Neural cell (in vitro differentiated cells): ENCODE data around the gene FAM107B. TPM values are rescaled to one million over a fixed set of nuclear protein-coding genes. Genes with fewer than 3 reads are reported as not detected.

Source experiments
- H2AFZ ChIP-seq: fragments of 200-600, 300-800 bp; sonication (generic), shearing (Covaris generic); 2 replicates; pipeline ENCODE4 v1.6.0; 2014; ENCODE audit warnings: low read depth, mild to moderate bottlenecking, antibody characterized with exemption, low read length, moderate library complexity
- H3F3A ChIP-seq: fragments of 200-600 bp; shearing (Covaris generic); 2 replicates; pipeline ENCODE4 v1.6.1; 2016; ENCODE audit warnings: mild to moderate bottlenecking, moderate library complexity, mixed read lengths, antibody characterized with exemption, low read length; ENCODE audit not compliant: insufficient read depth, poor library complexity, severe bottlenecking
- H3K27ac ChIP-seq: fragments of 200-600, 300-800 bp; sonication (generic), shearing (Covaris generic); 2 replicates; pipeline ENCODE4 v1.5.1; 2014; ENCODE audit warnings: mild to moderate bottlenecking, low read length, moderate library complexity
- H3K27me3 ChIP-seq: fragments of 300-800, 200-600 bp; sonication (generic), shearing (Covaris generic); 2 replicates; pipeline ENCODE4 v1.6.0; 2014; ENCODE audit warnings: mild to moderate bottlenecking, low read depth, low read length, moderate library complexity; ENCODE audit not compliant: insufficient read depth
- H3K36me3 ChIP-seq: fragments of 300-800, 200-600 bp; sonication (generic), shearing (Covaris generic); 2 replicates; pipeline ENCODE4 v1.5.1; 2014; ENCODE audit warnings: mild to moderate bottlenecking, antibody characterized with exemption, low read length, moderate library complexity; ENCODE audit not compliant: insufficient read depth
- H3K4me2 ChIP-seq: fragments of 300-800, 200-600 bp; sonication (generic), shearing (Covaris generic); 2 replicates; pipeline ENCODE4 v1.6.0; 2014; ENCODE audit warnings: mild to moderate bottlenecking, low read length
- H3K4me3 ChIP-seq: fragments of 300-800, 200-600 bp; sonication (generic), shearing (Covaris generic); 2 replicates; pipeline ENCODE4 v1.5.1; 2014; ENCODE audit warnings: mild to moderate bottlenecking, low read length, moderate library complexity
- H3K79me2 ChIP-seq: fragments of 200-600 bp; shearing (Covaris generic); replicated peaks from 2 replicates; pipeline ENCODE4 v1.6.0; 2014; ENCODE audit warnings: mild to moderate bottlenecking, low read length, moderate library complexity; ENCODE audit not compliant: insufficient read depth
- H3K9ac ChIP-seq: fragments of 300-800, 200-600 bp; sonication (generic), shearing (Covaris generic); 2 replicates; pipeline ENCODE4 v1.6.1; 2016; ENCODE audit warnings: mild to moderate bottlenecking, low read length, mixed read lengths
- H3K9me2 ChIP-seq: fragments of 200-600 bp; shearing (Covaris generic); 2 replicates; pipeline ENCODE4 v1.6.1; 2016; ENCODE audit warnings: mild to moderate bottlenecking, low read length, mixed read lengths; ENCODE audit not compliant: insufficient read depth
- H3K9me3 ChIP-seq: fragments of 200-600, 300-800 bp; sonication (generic), shearing (Covaris generic); 2 replicates; pipeline ENCODE4 v1.6.1; 2016; ENCODE audit warnings: mild to moderate bottlenecking, mixed run types, low read length, moderate library complexity, mixed read lengths
- H4K20me1 ChIP-seq: fragments of 200-600 bp; shearing (Covaris generic); 2 replicates; pipeline ENCODE4 v1.6.1; 2016; ENCODE audit warnings: mild to moderate bottlenecking, mixed run types; ENCODE audit not compliant: insufficient read depth
- EP300 ChIP-seq: fragments of 450-650 bp; conservative IDR thresholded peaks from 2 replicates; pipeline ENCODE4 v1.6.1; 2014; ENCODE audit warnings: antibody characterized with exemption, mild to moderate bottlenecking, moderate library complexity; ENCODE audit not compliant: poor library complexity, severe bottlenecking
- EZH2 ChIP-seq: fragments of 200-600, 300-800 bp; shearing (Covaris generic), sonication (generic); IDR thresholded peaks from 2 replicates; pipeline ENCODE4 v1.6.1; 2014; ENCODE audit warnings: antibody characterized with exemption, low read length, borderline replicate concordance, mild to moderate bottlenecking; ENCODE audit not compliant: insufficient read depth, poor library complexity, severe bottlenecking
- MXI1 ChIP-seq: fragments of 450-650 bp; conservative IDR thresholded peaks from 2 replicates; pipeline ENCODE4 v1.6.1; 2014; ENCODE audit warnings: antibody characterized with exemption, mild to moderate bottlenecking; ENCODE audit not compliant: poor library complexity, severe bottlenecking
- POLR2AphosphoS5 ChIP-seq: IDR thresholded peaks from 2 replicates; pipeline ENCODE4 v1.6.1; 2012
- RAD21 ChIP-seq: fragments of 450-650 bp; conservative IDR thresholded peaks from 2 replicates; pipeline ENCODE4 v1.6.1; 2014; ENCODE audit warnings: antibody characterized with exemption, mild to moderate bottlenecking, moderate library complexity
- SMC3 ChIP-seq: fragments of 450-650 bp; conservative IDR thresholded peaks from 2 replicates; pipeline ENCODE4 v1.6.1; 2014; ENCODE audit warnings: antibody characterized with exemption, mild to moderate bottlenecking, moderate library complexity; ENCODE audit not compliant: poor library complexity
- TAF1 ChIP-seq: IDR thresholded peaks from 2 replicates; pipeline ENCODE4 v1.6.1; 2012; ENCODE audit warnings: low read depth
- polyA plus RNA-seq: library from polyadenylated mRNA; depleted of rRNA; stranded (reverse); fragments of >200 nt; gene quantifications from 2 replicates; pipeline ENCODE4 v1.2.3, GENCODE V29; 2014
- TF ChIP-seq, protein P1 (sequence below): IDR thresholded peaks from 2 replicates; pipeline ENCODE4 v1.6.1; 2012; ENCODE audit warnings: borderline replicate concordance
- TF ChIP-seq, protein P2 (sequence below): fragments of 450-650 bp; IDR thresholded peaks from 2 replicates; pipeline ENCODE4 v1.5.1; 2014; ENCODE audit warnings: antibody characterized with exemption, mild to moderate bottlenecking, moderate library complexity; ENCODE audit not compliant: poor library complexity, severe bottlenecking

The FAM107B gene
- polyA plus RNA-seq, 1 donor from 2014 or later = 106 TPM

DNA sequence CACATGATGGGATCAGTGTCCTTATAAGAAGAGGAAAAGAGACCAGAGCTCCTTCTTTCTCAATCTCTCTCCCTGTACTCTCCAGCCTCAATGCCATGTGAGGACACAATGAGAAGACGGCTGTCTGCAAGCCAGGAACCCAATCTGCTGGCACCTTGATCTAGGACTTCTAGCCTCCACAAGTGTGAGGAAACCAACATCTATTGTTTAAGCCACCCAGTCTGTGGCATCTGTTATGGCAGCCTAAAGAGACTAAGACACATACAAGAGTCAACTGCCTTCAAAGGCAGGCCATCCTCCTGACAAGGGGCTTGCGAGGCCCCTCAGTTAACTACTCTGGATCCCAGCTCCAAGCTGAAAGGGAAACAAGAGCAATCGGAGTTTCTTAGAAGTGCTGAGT, 225.7 kb downstream of the FAM107B start:
- no peak overlapping the region for H3K9ac ChIP-seq
- no peaks in the 10 kb centered on the region for H4K20me1 ChIP-seq
- no peaks in the 10 kb centered on the region for H3F3A ChIP-seq
- H3K27ac ChIP-seq = no peak overlapping the region
- H3K36me3 ChIP-seq = no peaks in the 10 kb centered on the region
- H3K27me3 ChIP-seq = no peaks in the 10 kb centered on the region
- no peak overlapping the region for H3K4me2 ChIP-seq
- H3K79me2 ChIP-seq = peaks cover 28% of the 10 kb centered on the region
- H3K9me2 ChIP-seq = no peaks in the 10 kb centered on the region
- no peaks in the 10 kb centered on the region for H3K9me3 ChIP-seq
- H3K4me3 ChIP-seq = no peak overlapping the region
- H2AFZ ChIP-seq = no peak overlapping the region
- TF ChIP-seq MXI1 = no peak
- no peak for TF ChIP-seq EZH2
- TF ChIP-seq, protein P1, sequence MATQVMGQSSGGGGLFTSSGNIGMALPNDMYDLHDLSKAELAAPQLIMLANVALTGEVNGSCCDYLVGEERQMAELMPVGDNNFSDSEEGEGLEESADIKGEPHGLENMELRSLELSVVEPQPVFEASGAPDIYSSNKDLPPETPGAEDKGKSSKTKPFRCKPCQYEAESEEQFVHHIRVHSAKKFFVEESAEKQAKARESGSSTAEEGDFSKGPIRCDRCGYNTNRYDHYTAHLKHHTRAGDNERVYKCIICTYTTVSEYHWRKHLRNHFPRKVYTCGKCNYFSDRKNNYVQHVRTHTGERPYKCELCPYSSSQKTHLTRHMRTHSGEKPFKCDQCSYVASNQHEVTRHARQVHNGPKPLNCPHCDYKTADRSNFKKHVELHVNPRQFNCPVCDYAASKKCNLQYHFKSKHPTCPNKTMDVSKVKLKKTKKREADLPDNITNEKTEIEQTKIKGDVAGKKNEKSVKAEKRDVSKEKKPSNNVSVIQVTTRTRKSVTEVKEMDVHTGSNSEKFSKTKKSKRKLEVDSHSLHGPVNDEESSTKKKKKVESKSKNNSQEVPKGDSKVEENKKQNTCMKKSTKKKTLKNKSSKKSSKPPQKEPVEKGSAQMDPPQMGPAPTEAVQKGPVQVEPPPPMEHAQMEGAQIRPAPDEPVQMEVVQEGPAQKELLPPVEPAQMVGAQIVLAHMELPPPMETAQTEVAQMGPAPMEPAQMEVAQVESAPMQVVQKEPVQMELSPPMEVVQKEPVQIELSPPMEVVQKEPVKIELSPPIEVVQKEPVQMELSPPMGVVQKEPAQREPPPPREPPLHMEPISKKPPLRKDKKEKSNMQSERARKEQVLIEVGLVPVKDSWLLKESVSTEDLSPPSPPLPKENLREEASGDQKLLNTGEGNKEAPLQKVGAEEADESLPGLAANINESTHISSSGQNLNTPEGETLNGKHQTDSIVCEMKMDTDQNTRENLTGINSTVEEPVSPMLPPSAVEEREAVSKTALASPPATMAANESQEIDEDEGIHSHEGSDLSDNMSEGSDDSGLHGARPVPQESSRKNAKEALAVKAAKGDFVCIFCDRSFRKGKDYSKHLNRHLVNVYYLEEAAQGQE = no peak
- TF ChIP-seq RAD21 = no peak

DNA sequence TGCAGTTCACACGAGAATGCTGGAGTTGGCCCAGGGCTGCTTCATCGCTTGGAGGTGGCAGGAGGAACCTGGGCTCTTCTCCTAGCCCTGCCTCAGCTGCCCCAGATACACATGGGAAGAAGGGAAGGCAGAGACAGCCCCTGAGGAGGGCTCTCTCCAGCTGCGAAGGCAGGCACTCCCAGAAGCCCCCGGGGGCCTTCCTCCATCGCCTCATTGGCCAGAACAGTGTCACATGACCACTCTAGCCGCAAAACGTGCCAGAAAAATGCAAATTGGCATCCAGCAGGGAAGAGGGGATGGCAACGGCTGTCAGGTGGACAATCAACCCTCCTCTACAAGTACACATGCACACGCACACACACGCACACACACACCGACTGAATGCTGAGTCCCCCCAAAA, 226.2 kb downstream of the FAM107B start:
- Histone ChIP-seq H3K4me2 (no peak overlapping the region), H3K4me3 (no peak overlapping the region), H3K9me2 (no peaks in the 10 kb centered on the region), H3K27me3 (no peaks in the 10 kb centered on the region), H3K79me2 (peaks cover 29% of the 10 kb centered on the region), H3K9me3 (no peaks in the 10 kb centered on the region), H4K20me1 (no peaks in the 10 kb centered on the region), H3K27ac (no peak overlapping the region), H3K9ac (no peak overlapping the region), H2AFZ (no peak overlapping the region), H3F3A (no peaks in the 10 kb centered on the region), H3K36me3 (no peaks in the 10 kb centered on the region)
- no peak for TF ChIP-seq SMC3
- TF ChIP-seq, protein P2, sequence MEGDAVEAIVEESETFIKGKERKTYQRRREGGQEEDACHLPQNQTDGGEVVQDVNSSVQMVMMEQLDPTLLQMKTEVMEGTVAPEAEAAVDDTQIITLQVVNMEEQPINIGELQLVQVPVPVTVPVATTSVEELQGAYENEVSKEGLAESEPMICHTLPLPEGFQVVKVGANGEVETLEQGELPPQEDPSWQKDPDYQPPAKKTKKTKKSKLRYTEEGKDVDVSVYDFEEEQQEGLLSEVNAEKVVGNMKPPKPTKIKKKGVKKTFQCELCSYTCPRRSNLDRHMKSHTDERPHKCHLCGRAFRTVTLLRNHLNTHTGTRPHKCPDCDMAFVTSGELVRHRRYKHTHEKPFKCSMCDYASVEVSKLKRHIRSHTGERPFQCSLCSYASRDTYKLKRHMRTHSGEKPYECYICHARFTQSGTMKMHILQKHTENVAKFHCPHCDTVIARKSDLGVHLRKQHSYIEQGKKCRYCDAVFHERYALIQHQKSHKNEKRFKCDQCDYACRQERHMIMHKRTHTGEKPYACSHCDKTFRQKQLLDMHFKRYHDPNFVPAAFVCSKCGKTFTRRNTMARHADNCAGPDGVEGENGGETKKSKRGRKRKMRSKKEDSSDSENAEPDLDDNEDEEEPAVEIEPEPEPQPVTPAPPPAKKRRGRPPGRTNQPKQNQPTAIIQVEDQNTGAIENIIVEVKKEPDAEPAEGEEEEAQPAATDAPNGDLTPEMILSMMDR = no peak
- TF ChIP-seq, protein P1 = no peak
- no peak for TF ChIP-seq EP300
- no peak for TF ChIP-seq MXI1
- no peak for TF ChIP-seq POLR2AphosphoS5
- TF ChIP-seq TAF1 = no peak
- no peak for TF ChIP-seq EZH2
- TF ChIP-seq RAD21 = no peak
